Thyroid gland (tissue), 4 donors: ENCODE results near the gene TMPRSS6.

Source experiments
- POLR2A ChIP-seq, 2 donors: fragments of 450-650 bp; IDR thresholded peaks; one replicate each; pipeline ENCODE4 v1.6.1; 2017; ENCODE audit warnings: antibody characterized with exemption in 2 of 2, mild to moderate bottlenecking in 2 of 2, moderate library complexity in 1 of 2
- TF ChIP-seq, protein P1 (sequence below), 6 experiments: fragments of 200-600 bp in 3 of 6; fragments of 450-650 bp in 3 of 6; sonication (generic) in 3 of 6; IDR thresholded peaks; one replicate each; pipeline ENCODE4 v1.5.1; 2016 to 2019; ENCODE audit warnings: antibody characterized with exemption in 6 of 6, mild to moderate bottlenecking in 2 of 6, inconsistent platforms in 1 of 6, moderate library complexity in 1 of 6

GRCh38 chr22:37079158-37079557 lies 30.4 kb downstream of the TMPRSS6 start:
- TF ChIP-seq, protein P1, sequence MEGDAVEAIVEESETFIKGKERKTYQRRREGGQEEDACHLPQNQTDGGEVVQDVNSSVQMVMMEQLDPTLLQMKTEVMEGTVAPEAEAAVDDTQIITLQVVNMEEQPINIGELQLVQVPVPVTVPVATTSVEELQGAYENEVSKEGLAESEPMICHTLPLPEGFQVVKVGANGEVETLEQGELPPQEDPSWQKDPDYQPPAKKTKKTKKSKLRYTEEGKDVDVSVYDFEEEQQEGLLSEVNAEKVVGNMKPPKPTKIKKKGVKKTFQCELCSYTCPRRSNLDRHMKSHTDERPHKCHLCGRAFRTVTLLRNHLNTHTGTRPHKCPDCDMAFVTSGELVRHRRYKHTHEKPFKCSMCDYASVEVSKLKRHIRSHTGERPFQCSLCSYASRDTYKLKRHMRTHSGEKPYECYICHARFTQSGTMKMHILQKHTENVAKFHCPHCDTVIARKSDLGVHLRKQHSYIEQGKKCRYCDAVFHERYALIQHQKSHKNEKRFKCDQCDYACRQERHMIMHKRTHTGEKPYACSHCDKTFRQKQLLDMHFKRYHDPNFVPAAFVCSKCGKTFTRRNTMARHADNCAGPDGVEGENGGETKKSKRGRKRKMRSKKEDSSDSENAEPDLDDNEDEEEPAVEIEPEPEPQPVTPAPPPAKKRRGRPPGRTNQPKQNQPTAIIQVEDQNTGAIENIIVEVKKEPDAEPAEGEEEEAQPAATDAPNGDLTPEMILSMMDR (IDR thresholded peaks at IDR 0.05), result no peak
- TF ChIP-seq POLR2A (IDR thresholded peaks at IDR 0.05), result no peak
